Measurements from ENCODE around the gene LCN9. TPM values are rescaled to one million over a fixed set of nuclear protein-coding genes. Genes with fewer than 3 reads are reported as not detected.
"Not testable (repeated sequence)": the region's sequence is repeated elsewhere in the genome, so short reads cannot be mapped to it uniquely, and the experiment has no call there.

The LCN9 gene
- polyA plus RNA-seq, 2 donors, result not detected

DNA sequence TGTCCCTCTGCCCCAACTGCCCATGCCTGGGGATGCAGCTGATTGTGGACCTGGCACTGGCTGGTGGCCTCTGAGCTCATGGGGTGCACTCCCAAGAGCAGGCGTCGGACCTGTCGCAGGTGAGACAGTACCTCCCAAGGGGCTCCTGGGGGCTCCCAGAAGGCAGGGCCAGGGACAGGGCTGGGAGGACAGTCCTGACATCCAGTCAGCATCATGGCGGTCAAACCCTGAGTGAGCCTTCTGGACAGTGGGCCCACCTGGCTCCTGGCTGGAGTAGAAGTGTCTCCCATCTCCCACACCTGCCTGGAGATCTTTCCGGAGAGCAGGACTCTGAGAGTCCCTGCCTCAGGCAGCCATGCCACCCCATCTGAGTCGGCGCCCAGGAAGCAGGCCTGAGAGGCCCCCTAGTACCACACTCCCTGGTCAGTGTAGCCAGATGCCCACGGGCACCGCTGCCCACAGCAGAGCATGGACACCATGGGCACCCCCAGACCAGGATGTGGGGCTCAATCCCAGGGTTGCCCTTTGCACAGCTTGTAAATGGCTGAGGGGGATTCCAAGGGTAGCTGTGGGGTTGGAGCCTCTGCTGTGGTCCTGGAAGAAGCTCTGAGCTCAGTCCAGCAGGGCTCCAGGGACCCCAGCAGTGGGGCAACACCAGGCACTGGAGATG is 6.6 kb downstream of the LCN9 start:
- Histone ChIP-seq H3K4me1 (ENCODE audit: control insufficient read depth in 2 of 2, insufficient read depth in 2 of 2, low read length in 1 of 2) (no peaks in the 10 kb centered on the region), H3K27me3 (ENCODE audit: control insufficient read depth in 1 of 2, insufficient read depth in 2 of 2, low read length in 2 of 2) (no peaks in the 10 kb centered on the region), H3K36me3 (ENCODE audit: control insufficient read depth in 2 of 2, insufficient read depth in 2 of 2, low read length in 1 of 2) (no peaks in the 10 kb centered on the region), H3K27ac (ENCODE audit: low read depth in 2 of 2, low read length in 1 of 2) (no peak overlapping the region), H3K9me3 (ENCODE audit: control insufficient read depth in 2 of 2, insufficient read depth in 1 of 2, low read depth in 1 of 2, low read length in 1 of 2) (peaks cover 0 to 2% of the 10 kb centered on the region in 2 donors), H3K4me3 (ENCODE audit: low read depth in 1 of 2, low read length in 2 of 2) (no peak overlapping the region)
- WGBS, 2 donors, result 93 to 94% methylated on average over 9 of the region's 9 CpGs

DNA sequence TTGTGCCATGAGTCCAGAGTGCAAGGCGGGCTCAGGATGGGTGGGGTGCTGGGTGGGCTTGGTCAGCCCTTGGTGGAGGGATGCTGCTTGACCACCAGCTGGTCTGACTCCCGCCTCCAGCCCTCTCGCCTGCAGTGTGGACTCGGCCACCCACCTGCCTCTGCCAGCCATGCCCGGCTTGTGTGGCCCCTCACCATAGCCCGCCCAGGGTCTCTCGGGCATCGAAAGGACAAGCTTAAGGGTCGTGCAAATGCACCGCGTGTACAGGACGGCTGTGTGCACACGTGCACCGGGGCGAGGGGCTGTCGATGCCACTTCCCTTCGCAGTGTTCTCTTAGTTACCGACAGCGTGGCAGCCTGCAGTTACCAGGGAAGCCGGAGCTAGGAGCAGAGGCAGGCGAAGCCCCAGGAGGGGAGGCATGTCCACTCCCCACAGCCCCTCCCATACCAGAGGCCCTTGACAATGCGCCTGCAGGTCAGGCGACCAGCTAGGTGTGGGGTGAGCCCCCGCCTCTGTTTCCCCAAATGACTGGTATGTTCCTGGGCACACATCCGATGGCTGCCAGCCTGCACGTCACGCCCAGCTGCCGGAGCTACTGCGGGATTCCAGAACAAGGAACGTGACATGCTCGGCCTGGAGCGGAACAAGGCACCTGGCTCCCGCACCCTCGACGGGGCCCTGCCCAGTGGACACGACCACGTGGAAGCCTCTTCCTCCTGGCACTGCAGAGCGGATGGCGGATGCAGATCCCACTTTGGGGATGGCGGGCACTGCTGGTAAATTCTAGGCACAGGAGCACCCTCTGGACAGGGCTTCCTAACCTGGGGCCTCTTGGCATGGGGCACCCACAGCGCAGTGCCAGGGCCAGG is 7.8 kb downstream of the LCN9 start:
- H3K27ac ChIP-seq (ENCODE audit: low read depth in 2 of 2, low read length in 1 of 2), result no peak overlapping the region
- no peak overlapping the region for H3K4me3 ChIP-seq (ENCODE audit: low read depth in 1 of 2, low read length in 2 of 2)
- H3K27me3 ChIP-seq (ENCODE audit: control insufficient read depth in 1 of 2, insufficient read depth in 2 of 2, low read length in 2 of 2), result no peaks in the 10 kb centered on the region
- H3K36me3 ChIP-seq (ENCODE audit: control insufficient read depth in 2 of 2, insufficient read depth in 2 of 2, low read length in 1 of 2), result no peaks in the 10 kb centered on the region
- 80 to 84% methylated on average over 41 of the region's 41 CpGs for WGBS, 2 donors
- no peaks in the 10 kb centered on the region for H3K4me1 ChIP-seq (ENCODE audit: control insufficient read depth in 2 of 2, insufficient read depth in 2 of 2, low read length in 1 of 2)
- peaks cover 0 to 2% of the 10 kb centered on the region in 2 donors for H3K9me3 ChIP-seq (ENCODE audit: control insufficient read depth in 2 of 2, insufficient read depth in 1 of 2, low read depth in 1 of 2, low read length in 1 of 2)

DNA sequence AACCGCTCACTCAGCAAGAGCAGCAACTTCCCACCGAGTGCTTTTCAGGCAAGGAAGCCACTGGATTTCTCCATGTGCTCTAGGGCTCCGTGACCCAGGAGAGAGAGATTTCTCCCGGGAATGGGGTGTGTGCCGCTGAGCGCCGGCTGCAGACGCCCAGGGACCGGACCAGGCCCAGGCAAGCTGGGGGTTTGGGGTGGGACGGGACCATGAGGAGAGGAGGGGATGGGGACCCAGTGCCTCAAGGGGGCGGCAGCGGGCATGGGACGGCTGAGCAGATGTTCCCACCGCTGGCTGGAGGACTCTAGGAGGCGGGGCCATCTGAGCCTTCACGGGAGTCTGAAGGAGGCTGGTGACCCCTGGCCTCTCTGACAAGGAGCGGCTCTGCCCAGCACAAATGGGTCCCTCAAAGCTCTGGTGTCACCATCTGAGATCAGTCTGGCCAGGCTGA is 8.5 kb downstream of the LCN9 start:
- Histone ChIP-seq H3K27me3 (ENCODE audit: control insufficient read depth in 1 of 2, insufficient read depth in 2 of 2, low read length in 2 of 2) (no peaks in the 10 kb centered on the region), H3K9me3 (ENCODE audit: control insufficient read depth in 2 of 2, insufficient read depth in 1 of 2, low read depth in 1 of 2, low read length in 1 of 2) (peaks cover 0 to 2% of the 10 kb centered on the region in 2 donors), H3K4me1 (ENCODE audit: control insufficient read depth in 2 of 2, insufficient read depth in 2 of 2, low read length in 1 of 2) (no peaks in the 10 kb centered on the region), H3K36me3 (ENCODE audit: control insufficient read depth in 2 of 2, insufficient read depth in 2 of 2, low read length in 1 of 2) (no peaks in the 10 kb centered on the region), H3K27ac (ENCODE audit: low read depth in 2 of 2, low read length in 1 of 2) (no peak overlapping the region), H3K4me3 (ENCODE audit: low read depth in 1 of 2, low read length in 2 of 2) (no peak overlapping the region)
- WGBS, 2 donors, result 50 to 54% methylated on average over 15 to 17 of the region's 17 CpGs

GRCh38 chr9:135672786-135673185 is 9.7 kb downstream of the LCN9 start:
- H3K27me3 ChIP-seq (ENCODE audit: control insufficient read depth in 1 of 2, insufficient read depth in 2 of 2, low read length in 2 of 2); H3K4me3 ChIP-seq (ENCODE audit: low read depth in 1 of 2, low read length in 2 of 2); H3K27ac ChIP-seq (ENCODE audit: low read depth in 2 of 2, low read length in 1 of 2); H3K9me3 ChIP-seq (ENCODE audit: control insufficient read depth in 2 of 2, insufficient read depth in 1 of 2, low read depth in 1 of 2, low read length in 1 of 2); H3K36me3 ChIP-seq (ENCODE audit: control insufficient read depth in 2 of 2, insufficient read depth in 2 of 2, low read length in 1 of 2); H3K4me1 ChIP-seq (ENCODE audit: control insufficient read depth in 2 of 2, insufficient read depth in 2 of 2, low read length in 1 of 2): not testable (repeated sequence)
- 86 to 91% methylated on average over 7 of the region's 7 CpGs for WGBS, 2 donors

DNA sequence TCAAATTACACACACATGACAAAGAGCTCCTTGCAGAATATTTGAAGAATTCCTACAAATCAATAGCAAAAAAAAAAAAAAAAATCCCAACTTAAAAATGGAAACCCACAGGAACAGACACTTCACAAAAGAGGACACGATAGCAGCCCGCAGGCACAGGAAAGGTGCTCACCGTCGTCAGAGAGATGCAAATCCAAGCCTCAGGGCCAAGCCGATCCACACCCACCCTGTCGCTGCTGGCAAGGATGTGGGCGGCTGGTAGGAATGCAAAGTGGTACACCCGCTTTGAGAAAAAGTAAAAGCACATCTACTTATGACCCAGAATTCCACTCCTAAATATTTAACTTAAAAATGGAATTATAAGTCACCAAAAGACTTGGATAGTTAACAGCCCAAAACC is 10.8 kb downstream of the LCN9 start:
- WGBS, 2 donors, result 65 to 66% methylated on average over 8 of the region's 8 CpGs
- peaks cover 0 to 2% of the 10 kb centered on the region in 2 donors for H3K9me3 ChIP-seq (ENCODE audit: control insufficient read depth in 2 of 2, insufficient read depth in 1 of 2, low read depth in 1 of 2, low read length in 1 of 2)
- H3K36me3 ChIP-seq (ENCODE audit: control insufficient read depth in 2 of 2, insufficient read depth in 2 of 2, low read length in 1 of 2), result no peaks in the 10 kb centered on the region
- no peak overlapping the region for H3K4me3 ChIP-seq (ENCODE audit: low read depth in 1 of 2, low read length in 2 of 2)
- H3K27ac ChIP-seq (ENCODE audit: low read depth in 2 of 2, low read length in 1 of 2), result no peak overlapping the region
- no peaks in the 10 kb centered on the region for H3K4me1 ChIP-seq (ENCODE audit: control insufficient read depth in 2 of 2, insufficient read depth in 2 of 2, low read length in 1 of 2)
- no peaks in the 10 kb centered on the region for H3K27me3 ChIP-seq (ENCODE audit: control insufficient read depth in 1 of 2, insufficient read depth in 2 of 2, low read length in 2 of 2)

DNA sequence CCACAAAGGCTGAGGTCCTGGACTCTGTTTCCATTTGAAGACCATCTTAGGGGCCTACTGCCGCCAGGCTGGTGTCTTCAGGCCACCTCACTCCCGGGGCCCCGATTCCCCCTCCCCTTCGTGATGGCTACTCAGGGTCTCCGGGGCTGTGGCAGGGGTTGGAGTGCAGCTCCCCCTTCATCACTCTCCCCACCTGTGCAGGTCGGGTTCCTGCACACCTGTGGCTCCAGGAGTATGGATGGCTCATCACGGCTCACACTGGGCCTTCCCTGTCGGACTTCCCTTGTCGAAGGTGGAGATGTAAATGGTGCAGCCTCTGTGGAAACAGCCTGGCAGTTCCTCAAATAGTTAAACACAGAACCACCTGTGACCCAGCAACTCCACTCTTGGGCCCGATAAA is 11.9 kb downstream of the LCN9 start:
- Histone ChIP-seq H3K4me3 (ENCODE audit: low read depth in 1 of 2, low read length in 2 of 2) (no peak overlapping the region), H3K36me3 (ENCODE audit: control insufficient read depth in 2 of 2, insufficient read depth in 2 of 2, low read length in 1 of 2) (no peaks in the 10 kb centered on the region), H3K9me3 (ENCODE audit: control insufficient read depth in 2 of 2, insufficient read depth in 1 of 2, low read depth in 1 of 2, low read length in 1 of 2) (no peaks in the 10 kb centered on the region), H3K4me1 (ENCODE audit: control insufficient read depth in 2 of 2, insufficient read depth in 2 of 2, low read length in 1 of 2) (no peaks in the 10 kb centered on the region), H3K27ac (ENCODE audit: low read depth in 2 of 2, low read length in 1 of 2) (no peak overlapping the region), H3K27me3 (ENCODE audit: control insufficient read depth in 1 of 2, insufficient read depth in 2 of 2, low read length in 2 of 2) (no peaks in the 10 kb centered on the region)
- 74 to 84% methylated on average over 10 of the region's 10 CpGs for WGBS, 2 donors

DNA sequence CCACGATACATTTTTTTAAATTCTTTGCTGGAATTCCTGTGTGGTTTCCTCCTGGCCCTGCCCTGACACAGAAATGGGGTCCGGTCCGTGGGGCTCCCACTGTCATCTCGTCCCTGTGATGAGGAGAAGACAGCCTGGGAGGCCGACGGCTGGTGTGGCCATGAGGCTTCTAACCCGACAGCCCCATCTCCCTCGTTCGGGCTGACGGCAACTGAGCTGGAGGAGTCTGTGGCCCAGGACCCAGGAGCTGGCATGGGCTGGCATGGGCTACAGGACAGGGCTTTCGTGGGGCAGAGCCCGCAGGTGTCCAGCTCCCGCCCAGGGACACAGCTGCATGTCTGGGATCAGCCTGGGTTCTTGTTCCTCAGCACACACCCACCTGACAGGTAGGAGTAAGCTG is 13.8 kb downstream of the LCN9 start:
- Histone ChIP-seq H3K27me3 (ENCODE audit: control insufficient read depth in 1 of 2, insufficient read depth in 2 of 2, low read length in 2 of 2) (no peaks in the 10 kb centered on the region), H3K4me1 (ENCODE audit: control insufficient read depth in 2 of 2, insufficient read depth in 2 of 2, low read length in 1 of 2) (no peaks in the 10 kb centered on the region), H3K27ac (ENCODE audit: low read depth in 2 of 2, low read length in 1 of 2) (no peak overlapping the region), H3K36me3 (ENCODE audit: control insufficient read depth in 2 of 2, insufficient read depth in 2 of 2, low read length in 1 of 2) (no peaks in the 10 kb centered on the region), H3K9me3 (ENCODE audit: control insufficient read depth in 2 of 2, insufficient read depth in 1 of 2, low read depth in 1 of 2, low read length in 1 of 2) (peaks cover 0 to 3% of the 10 kb centered on the region in 2 donors), H3K4me3 (ENCODE audit: low read depth in 1 of 2, low read length in 2 of 2) (no peak overlapping the region)
- WGBS, 2 donors, result 82% methylated on average over 13 of the region's 13 CpGs

- H3K4me1 ChIP-seq (ENCODE audit: control insufficient read depth in 2 of 2, insufficient read depth in 2 of 2, low read length in 1 of 2), result no peaks in the 10 kb centered on the region
- no peaks in the 10 kb centered on the region for H3K36me3 ChIP-seq (ENCODE audit: control insufficient read depth in 2 of 2, insufficient read depth in 2 of 2, low read length in 1 of 2)
- peaks cover 0 to 3% of the 10 kb centered on the region in 2 donors for H3K9me3 ChIP-seq (ENCODE audit: control insufficient read depth in 2 of 2, insufficient read depth in 1 of 2, low read depth in 1 of 2, low read length in 1 of 2)
- WGBS, 2 donors, result 82% methylated on average over 22 of the region's 22 CpGs
- H3K27me3 ChIP-seq (ENCODE audit: control insufficient read depth in 1 of 2, insufficient read depth in 2 of 2, low read length in 2 of 2), result no peaks in the 10 kb centered on the region
- no peak overlapping the region for H3K4me3 ChIP-seq (ENCODE audit: low read depth in 1 of 2, low read length in 2 of 2)
- H3K27ac ChIP-seq (ENCODE audit: low read depth in 2 of 2, low read length in 1 of 2), result no peak overlapping the region
Measured at GRCh38 chr9:135677641-135678168, 14.6 kb downstream of the LCN9 start.

GRCh38 chr9:135678236-135679017 is 15.3 kb downstream of the LCN9 start:
- H3K27ac ChIP-seq (ENCODE audit: low read depth in 2 of 2, low read length in 1 of 2), result no peak overlapping the region
- H3K9me3 ChIP-seq (ENCODE audit: control insufficient read depth in 2 of 2, insufficient read depth in 1 of 2, low read depth in 1 of 2, low read length in 1 of 2), result peaks cover 0 to 3% of the 10 kb centered on the region in 2 donors
- H3K27me3 ChIP-seq (ENCODE audit: control insufficient read depth in 1 of 2, insufficient read depth in 2 of 2, low read length in 2 of 2), result no peaks in the 10 kb centered on the region
- no peaks in the 10 kb centered on the region for H3K4me1 ChIP-seq (ENCODE audit: control insufficient read depth in 2 of 2, insufficient read depth in 2 of 2, low read length in 1 of 2)
- no peaks in the 10 kb centered on the region for H3K36me3 ChIP-seq (ENCODE audit: control insufficient read depth in 2 of 2, insufficient read depth in 2 of 2, low read length in 1 of 2)
- no peak overlapping the region for H3K4me3 ChIP-seq (ENCODE audit: low read depth in 1 of 2, low read length in 2 of 2)
- 84% methylated on average over 20 of the region's 20 CpGs for WGBS, 2 donors

All from esophagus (tissue), 2 donors.